GM18858 (cell line): ENCODE measurements around the gene TMUB1.
A peak's percentile ranks its signal among the peaks of the same experiment; 100 is the strongest.

Experiments used
- ATAC-seq: cut with Tn5 transposase; IDR thresholded peaks from one replicate; pipeline ENCODE4 v1.9.1; 2021; ENCODE audit not compliant: unreplicated experiment

The TMUB1 gene

GRCh38 chr7:151121380-151122170, 38.3 kb upstream of the TMUB1 start:
- no peak for ATAC-seq

GRCh38 chr7:151120896-151121295, 37.6 kb upstream of the TMUB1 start:
- no peak for ATAC-seq

- ATAC-seq = no peak
Observed at GRCh38 chr7:151119902-151120301, 36.6 kb upstream of the TMUB1 start.

DNA sequence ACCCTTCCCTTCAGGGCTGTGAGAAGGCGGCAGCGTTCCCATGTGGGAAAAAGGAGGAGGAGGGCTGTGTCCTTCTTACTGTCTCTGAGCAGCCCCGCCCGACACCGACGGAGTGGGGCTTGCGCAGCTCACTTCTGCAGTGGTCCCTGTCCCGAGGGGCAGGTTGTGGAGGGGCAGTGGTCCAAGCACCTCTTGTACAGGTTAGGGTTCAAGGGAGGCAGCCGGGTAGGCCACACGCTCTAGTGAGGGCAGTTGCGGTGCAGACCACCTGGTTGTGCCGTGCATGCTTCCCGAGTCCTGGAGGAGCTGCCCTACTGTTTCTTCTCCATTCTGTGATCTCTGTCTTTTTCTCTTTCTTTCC, 35.7 kb upstream of the TMUB1 start:
- no peak for ATAC-seq

DNA sequence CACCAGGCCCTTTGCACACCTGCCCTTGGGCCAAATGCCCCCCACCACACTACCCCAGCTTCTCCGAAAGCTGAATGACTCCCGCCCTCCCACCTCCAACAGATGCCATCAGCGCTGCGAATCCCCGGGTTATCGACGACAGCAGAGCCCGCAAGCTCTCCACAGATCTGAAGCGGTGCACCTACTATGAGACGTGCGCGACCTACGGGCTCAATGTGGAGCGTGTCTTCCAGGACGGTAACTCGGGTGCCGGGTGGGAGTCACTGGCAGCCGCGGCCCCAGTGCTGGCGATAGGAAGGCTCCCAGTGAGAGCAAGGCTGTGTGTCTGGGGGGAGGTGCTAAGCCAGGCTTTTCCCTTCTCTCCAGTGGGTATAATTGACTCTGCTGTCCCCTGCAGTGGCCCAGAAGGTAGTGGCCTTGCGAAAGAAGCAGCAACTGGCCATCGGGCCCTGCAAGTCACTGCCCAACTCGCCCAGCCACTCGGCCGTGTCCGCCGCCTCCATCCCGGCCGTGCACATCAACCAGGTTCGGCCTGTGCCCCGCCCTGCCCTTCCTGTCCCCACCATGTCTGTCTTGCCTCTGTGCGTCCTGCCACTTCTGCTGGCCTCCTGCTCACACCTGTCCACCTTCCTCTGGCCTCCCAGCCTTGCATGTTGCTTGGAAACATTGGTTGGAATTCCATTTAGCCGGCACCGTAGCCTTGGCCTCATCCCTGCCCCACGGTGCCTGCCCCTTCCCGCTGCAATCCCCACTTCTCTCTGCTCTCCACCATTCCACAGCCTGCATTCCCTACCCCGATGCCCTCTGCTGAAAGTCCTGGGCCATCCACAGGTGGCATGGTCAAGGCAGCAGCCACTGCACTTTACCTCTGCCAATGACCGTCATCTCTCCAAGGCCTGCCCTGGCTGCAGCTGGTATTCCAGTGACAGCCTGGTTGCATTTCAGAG, 35.1 kb upstream of the TMUB1 start:
- no peak for ATAC-seq

- no peak for ATAC-seq
Observed at GRCh38 chr7:151117565-151117964, 34.3 kb upstream of the TMUB1 start.

DNA sequence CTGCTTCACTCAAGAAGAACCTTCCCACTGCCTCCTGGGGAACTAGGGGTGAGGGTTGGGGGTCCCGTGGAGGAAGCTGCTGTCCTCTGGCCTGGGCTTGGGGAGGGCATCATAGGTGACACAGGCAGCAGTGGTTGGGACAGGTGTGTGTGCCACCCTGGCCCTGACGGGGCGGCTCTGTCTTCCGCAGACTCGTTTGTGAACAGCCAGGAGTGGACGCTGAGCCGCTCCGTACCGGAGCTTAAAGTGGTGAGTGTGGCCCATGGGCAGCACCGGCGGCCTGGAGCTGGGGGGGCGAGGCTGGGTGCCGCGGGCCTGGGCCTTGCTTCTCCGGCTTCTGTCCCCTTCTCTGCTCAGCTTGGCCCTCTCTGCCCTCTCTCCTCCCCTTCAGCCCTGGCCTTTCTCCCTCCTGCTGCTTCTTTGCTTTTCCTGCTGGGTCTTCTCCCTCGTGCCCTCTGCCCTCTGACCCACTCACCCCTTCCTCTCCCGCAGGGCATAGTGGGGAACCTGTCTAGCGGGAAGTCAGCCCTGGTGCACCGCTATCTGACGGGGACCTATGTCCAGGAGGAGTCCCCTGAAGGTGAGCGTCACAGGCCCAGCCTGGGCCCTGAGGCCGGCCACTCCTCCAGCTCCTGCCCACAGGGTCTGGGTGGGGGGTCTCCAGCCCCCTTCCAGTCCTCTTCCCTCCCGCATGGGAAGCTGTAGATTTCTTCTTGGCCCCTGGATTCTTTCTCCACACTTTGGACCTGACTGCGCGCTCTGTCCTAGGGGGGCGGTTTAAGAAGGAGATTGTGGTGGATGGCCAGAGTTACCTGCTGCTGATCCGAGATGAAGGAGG, 33.5 kb upstream of the TMUB1 start:
- no peak for ATAC-seq

DNA sequence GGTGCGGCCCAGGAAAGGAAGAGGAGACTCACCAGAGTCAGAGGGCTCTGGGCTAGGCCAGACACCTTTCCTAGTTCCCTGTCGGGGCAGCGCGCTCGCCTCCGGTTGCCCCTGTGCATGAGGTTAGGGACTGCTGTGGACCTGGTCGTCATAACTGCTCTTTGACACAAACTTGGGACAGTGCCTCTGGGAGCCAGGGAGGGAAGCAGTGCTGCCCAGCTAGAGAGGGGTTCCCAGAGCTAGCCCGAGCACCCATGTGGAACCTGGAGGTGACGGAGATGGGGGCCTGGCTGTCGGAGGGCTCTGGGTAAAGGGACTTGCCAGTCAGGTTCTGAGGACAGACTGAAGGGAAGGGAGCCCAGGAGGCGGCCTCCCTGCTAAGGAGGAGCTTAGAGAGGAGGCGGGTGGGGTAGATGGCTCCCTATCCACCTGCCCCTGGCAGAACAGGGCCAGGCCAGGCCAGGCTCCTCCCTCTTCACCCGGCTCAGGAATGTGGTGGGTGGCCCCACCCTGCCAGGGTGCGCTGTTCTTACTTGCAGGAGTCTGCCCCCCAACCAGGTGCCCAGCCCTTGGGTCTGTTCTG, 32.6 kb upstream of the TMUB1 start:
- ATAC-seq = no peak

GRCh38 chr7:151115121-151115835, 32.0 kb upstream of the TMUB1 start:
- no peak for ATAC-seq

- no peak for ATAC-seq
Observed at GRCh38 chr7:151114151-151115090, 31.1 kb upstream of the TMUB1 start.

- no peak for ATAC-seq
Observed at GRCh38 chr7:151113344-151114150, 30.3 kb upstream of the TMUB1 start.

- ATAC-seq = peak; percentile 65
Observed at GRCh38 chr7:151110941-151111645, 27.8 kb upstream of the TMUB1 start.

GRCh38 chr7:151110236-151110940, 27.1 kb upstream of the TMUB1 start:
- ATAC-seq = no peak

DNA sequence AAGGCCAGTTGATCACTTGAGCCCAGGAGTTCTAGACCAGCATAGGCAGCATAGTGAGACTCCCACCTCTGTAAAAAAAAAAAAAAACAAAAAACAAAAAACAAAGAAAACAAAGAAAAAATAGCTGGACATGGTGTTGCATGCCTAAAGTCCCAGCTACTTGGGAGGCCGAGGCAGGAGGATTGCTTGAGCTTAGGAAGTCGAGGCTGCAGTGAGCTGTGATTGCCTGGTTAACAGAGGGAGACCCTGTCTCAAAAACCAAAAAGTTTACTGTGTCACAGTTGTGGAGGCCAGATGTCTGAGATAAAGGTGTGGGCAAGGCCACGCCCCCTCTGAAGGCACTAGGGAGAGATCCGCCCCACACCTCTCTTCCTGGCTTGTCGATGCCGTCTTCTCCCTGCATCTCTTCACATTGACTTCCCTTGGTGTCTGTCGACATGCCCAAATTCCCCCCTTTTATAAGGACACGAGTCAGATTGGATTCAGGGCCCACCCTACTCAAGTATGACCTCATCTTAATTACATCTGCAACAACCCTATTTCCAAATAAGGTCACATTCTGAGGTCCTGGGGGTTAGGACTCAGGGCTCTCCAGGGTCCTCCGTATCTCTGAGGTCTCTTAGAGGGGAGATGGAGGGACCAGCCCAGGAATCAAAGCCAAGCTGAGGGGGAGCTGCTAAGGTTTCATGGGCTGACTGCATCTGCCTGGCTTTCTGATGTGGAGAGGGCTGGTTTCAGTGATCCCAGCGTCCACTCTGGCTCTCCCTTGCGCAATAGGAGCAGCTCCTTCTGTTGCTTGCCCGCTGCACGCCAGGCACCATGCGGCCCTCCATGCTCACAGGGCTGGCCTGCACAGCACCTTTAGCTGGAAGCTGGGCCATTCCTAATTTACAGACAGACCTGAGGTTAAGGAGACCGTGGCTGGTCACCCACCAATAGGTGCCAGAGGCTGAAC, 26.1 kb upstream of the TMUB1 start:
- no peak for ATAC-seq

DNA sequence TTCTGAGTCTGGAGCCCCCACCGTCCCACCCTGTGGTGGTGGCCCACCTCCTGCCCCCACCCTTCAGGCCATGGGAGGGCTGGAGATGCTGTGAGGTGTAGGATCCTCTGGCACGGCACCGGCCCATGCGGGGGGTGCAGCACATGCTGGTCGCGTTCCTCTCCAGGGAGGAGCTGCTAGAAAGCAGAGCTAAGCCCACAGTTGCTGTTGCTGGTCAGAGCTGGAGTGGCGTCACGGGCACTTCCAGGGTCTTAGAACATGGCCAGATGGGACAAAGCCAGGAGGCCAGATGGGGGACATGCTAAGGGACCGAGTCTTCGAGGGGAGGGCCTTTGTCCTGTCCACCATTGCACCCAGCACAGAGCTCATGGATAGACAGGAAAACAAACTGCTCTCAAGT, 24.6 kb upstream of the TMUB1 start:
- no peak for ATAC-seq
